Superior temporal gyrus (tissue), 1 donor: ENCODE data around the gene MRC2.

Experiments
- DNase-seq: peaks from one replicate; pipeline ENCODE4 v3.0.0-alpha.2; 2016; ENCODE audit errors: extremely low spot score

The MRC2 gene

DNA sequence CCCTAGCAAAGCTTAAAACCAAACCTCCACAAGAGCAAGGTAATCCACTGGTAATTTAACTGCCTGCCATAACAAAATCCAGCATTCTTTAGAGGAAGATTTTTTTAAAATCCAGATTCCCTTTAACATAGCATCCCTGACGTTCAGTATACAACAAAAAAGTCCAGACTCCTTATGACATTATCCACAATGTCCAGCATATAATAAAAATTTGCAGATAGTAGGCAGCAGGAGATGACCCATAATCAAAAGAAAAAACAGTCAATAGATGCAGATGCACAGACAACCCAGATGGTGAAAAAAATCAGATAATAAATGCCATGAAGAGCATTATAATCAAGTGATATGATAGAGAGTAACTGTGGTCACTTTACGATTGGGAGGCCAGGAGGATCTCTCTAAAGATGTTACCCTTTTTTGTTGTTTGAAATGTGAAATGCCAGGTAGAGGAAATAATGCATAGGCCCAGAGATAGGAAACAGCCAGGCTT, 33.2 kb downstream of the MRC2 start:
- DNase-seq: no peak

DNA sequence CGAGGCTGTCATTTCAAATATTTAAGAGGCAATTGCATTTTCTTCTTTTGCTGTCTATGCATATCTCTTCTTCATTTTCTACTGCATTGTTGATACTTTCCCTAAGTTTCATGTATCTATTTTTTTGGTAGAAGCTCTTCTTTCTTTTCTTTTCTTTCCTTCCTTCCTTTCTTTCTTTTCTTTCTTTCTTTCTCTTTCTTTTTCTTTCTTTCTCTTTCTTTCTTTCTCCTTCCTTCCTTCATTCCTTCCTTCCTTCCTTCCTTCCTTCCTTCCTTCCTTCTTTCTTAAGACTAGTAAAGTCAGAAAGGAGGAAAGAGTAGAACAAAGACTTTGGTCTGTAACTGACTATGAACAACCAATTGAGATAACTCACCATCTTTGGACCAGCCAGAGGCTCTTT, 33.9 kb downstream of the MRC2 start:
- no peak for DNase-seq

DNA sequence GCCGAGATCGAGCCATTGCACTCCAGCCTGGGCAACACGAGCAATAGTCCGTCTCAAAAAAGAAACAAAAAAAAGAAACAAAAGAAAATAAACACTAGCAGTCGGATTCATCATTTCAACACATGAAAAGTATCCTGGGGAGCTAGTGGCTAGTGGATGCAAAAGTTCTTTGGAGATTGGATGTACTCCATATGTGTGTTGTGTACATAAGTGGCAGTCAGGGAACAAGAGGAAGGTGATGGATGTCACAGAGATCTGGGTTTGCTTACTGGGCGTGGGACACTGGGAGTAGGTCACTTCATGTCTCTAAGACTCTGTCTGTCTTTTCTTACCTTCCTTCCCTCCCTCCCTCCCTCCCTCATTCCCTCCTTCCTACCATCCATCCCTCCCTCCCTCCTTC, 35.4 kb downstream of the MRC2 start:
- no peak for DNase-seq

DNA sequence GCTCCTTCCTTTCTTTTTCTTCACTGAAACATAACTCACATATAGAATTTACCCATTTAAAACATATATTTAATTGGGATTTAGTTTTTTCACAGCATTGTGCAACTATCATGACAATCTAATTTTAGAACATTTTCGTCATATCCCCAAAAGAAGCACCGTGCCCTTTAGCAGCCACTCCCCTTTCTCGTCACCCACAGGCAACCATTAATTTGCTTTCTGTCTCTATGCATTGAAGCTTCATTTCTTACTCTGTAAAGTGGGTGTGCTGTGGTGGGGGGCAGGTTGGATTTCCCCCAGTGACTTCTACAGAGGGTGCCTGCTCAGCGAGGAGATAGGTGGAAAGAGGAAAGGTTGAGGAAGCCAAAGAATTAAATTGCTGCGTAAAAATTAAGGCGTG, 35.8 kb downstream of the MRC2 start:
- no peak for DNase-seq

DNA sequence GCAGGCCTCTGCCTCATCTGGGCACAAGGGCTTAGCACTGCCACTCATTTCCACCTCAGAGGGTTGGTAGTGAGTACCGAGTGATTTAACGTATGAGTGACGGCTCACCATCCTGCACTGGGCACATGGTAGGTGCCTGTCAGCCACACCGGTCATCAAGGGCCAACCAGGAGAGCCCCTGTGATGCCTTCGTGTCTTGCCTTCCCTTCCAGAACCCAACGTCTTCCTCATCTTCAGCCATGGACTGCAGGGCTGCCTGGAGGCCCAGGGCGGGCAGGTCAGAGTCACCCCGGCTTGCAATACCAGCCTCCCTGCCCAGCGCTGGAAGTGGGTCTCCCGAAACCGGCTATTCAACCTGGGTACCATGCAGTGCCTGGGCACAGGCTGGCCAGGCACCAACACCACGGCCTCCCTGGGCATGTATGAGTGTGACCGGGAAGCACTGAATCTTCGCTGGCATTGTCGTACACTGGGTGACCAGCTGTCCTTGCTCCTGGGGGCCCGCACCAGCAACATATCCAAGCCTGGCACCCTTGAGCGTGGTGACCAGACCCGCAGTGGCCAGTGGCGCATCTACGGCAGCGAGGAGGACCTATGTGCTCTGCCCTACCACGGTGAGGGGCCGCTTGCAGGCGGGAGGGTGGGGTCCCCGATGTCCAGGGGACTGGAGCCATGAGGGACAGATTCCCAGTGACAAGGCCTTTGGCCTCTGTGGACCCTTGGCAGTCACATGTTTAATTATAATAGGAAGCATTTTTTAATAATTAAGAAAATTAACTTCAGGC, 37.1 kb downstream of the MRC2 start:
- no peak for DNase-seq

DNA sequence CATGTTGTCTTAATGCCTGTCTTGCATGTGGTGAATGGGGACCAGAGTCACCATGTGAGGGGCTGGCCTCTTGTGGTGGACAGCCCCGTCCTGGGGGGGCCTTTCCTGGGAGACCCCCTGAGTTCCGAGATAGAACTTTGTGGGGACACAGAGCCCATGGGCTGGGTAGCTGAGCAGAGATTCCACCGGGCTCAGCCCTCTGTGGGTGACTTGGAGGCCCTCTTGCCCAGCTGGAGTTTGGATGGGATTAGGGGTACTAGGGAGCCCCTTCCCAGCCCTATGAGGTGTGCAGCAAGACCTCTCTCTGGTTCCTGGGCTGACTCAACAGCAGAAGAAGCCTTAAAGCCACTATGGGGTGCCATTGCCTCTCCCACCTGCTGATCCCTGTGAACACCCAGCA, 38.1 kb downstream of the MRC2 start:
- DNase-seq: no peak

DNA sequence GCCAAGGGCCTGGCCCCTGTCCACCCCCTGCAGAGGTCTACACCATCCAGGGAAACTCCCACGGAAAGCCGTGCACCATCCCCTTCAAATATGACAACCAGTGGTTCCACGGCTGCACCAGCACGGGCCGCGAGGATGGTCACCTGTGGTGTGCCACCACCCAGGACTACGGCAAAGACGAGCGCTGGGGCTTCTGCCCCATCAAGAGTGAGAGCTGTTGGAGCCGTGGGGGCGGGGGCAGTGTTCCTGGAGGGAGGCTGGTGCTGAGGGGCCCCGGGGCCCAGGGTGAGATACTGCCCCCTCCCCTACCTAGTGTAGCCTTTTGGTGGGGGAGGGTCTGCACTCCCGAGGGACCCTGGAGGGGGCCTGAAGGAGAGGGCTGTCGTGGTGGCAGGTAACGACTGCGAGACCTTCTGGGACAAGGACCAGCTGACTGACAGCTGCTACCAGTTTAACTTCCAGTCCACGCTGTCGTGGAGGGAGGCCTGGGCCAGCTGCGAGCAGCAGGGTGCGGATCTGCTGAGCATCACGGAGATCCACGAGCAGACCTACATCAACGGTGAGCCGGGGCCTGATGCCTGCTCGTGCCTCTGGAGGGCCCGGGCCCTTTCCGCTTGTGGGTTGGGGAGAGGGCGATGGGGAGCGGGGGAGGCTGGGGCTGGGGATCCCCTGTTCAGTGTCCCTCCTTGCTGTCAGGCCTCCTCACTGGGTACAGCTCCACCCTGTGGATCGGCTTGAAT, 38.8 kb downstream of the MRC2 start:
- no peak for DNase-seq

DNA sequence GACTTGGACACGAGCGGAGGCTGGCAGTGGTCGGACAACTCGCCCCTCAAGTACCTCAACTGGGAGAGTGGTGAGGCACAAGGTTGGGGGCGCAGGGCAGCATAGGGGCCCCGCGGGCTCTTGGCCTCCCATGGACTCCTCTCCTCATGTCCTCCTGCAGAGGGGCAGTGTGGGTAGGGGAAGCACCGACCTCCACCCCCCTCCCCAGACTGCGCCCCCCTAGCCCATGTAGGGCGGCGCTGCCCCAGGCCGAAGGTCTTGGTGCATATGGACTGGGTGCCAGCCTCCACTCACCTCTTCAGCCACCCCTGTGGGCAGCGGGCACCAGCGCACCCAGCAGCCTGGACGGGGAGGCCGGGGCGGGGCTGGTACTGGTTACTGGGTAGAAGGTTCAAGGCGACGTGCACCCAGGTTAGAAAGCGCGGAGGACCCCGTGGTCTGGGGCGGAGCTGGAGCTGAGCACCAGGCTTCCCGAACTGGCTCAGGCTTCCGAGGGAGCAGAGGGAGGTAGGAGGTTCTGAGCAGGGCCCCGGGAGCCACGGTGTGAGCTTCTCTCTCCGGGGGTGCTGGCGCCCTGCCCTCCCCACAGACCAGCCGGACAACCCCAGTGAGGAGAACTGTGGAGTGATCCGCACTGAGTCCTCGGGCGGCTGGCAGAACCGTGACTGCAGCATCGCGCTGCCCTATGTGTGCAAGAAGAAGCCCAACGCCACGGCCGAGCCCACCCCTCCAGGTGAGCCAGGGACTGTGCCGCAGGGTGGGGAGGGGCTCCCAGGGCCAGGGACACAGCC, 39.5 kb downstream of the MRC2 start:
- no peak for DNase-seq

DNA sequence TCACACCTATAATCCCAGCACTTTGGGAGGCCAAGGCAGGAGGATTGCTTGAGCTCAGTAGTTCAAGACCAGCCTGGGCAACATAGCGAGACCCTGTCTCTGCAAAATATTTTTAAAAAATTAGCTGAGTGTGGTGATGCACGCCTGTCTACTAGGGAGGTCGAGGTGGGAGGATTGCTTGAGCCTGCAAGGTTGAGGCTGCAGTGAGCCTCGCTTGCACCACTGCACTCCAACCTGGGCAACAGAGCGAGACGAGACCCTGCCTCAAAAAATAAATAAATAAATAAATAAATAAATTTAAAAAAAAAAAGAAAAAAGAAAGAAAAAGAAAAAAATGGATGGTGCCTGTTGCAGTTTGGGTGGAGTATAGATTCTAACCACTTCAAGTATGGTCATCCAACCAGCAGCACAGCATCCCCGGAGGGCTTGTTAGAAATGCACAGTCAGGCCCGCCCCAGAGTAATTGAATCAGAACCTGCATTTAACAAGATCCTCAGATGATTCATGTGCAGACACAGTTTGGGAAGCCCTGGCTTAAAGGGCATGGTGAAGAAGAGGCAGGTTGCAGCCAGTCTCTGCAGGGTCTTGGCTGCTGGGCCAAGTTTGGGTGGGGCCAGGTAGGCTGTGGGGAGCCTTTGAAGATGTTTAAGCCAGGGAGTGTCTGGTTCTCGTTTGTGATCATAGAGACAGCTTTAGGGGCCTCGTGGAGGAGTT, 40.8 kb downstream of the MRC2 start:
- DNase-seq: no peak

DNA sequence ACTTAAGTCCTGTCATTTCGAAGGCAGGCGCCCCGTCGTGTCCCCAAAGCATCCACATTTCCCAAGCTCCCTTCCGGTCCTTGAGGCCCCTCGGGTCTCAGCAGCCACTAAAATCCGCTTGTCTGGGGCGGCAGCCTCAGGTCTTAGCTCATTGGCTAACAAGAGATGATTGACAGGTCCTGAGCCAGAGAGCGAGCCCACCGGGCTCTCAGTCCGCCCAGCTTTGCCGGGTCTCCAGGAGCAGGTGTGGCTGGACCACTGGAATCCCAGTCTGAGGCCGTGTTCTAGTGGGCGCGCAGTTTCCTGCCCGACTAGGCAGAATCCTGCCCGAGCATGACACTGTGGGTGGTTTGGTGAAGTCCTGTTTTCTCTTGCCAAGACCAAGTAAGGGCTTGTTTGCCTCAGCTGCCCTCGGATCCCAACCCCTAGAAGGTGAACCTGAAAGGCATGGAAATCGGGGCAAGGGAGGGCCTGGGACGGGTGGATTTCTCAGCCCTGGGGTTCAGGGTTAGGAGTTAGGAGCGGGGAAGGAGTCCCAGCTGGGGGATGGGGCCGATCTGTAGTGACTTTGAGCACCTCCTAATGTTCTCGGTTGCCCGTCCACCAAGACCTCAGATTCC, 42.8 kb downstream of the MRC2 start:
- DNase-seq: no peak

DNA sequence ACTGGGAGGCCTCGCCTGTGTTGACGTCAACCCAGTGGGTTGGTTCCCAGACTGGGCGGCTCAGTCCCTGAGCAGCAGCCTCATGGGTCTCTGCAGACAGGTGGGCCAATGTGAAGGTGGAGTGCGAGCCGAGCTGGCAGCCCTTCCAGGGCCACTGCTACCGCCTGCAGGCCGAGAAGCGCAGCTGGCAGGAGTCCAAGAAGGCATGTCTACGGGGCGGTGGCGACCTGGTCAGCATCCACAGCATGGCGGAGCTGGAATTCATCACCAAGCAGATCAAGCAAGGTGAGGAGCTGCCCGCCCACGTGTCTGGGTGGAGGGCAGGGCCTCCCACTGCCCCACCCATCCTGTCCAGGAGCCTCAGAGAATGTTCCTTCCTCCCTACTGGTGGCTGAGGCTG, 44.1 kb downstream of the MRC2 start:
- no peak for DNase-seq

DNA sequence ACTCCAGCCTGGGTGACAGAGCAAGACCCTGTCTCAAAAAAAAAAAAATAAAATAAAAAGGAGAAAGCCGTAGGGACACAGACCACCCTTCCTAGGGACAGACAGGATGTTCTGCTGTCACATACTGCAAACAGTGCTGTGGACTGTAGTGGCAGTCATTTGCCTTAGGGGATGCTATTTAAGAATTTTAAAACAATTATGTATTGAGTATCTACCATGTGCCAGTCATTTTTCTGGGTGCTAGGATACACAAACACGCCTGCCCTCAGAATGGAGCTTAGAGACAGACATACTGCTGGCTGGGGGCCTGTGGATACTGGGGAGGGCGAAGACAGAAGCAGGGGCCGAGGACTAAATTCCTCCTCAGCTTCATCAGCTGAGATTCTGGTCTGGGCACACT, 45.5 kb downstream of the MRC2 start:
- DNase-seq: no peak

DNA sequence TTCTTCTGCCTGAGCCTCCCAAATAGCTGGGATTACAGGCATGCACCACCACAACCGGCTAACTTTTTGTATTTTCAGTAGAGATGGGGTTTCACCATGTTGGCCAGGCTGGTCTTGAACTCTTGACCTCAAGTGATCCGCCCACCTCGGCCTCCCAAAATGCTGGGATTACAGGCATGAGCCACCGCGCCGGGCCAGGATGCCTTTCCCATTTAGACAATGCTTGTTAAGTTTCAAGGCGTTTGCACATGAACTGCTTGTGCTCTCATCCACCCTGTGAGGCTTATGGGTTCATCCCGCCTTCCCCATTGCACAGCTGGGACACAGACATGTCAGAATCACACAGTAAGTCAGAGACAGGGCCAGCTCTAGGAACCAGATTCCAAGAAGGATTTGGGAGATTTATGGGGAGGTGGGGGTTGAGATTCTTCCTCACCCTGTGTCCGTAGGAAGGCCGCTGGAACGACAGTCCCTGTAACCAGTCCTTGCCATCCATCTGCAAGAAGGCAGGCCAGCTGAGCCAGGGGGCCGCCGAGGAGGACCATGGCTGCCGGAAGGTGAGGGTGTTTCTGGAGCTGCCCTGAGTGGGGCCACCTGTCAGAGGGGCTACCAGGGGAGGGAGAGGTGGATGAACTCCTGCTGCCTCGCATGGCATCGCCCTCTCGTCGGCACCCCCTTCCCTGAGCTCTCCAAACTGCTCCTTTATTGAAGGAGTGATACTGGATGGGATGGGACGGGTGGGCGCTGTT, 46.3 kb downstream of the MRC2 start:
- no peak for DNase-seq

DNA sequence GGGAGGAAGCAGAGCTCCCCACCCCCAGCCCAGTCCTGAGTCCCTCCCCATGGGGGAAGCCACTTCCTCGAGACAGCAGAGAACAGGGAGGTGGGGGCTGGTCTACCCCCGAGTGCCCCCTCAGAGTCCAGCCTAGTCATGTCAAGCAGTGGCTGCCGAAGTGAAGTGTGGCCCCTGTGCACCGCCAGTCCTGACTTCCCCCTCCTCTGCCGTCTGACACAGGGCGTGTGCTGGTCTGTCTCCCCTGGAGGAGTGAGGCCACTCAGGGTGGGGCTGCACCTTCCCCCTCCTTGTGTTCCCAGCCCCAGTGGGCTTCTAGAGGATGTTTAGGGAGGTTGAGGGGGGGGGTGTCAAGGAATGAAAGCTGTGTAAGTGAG, 46.9 kb downstream of the MRC2 start:
- no peak for DNase-seq

DNA sequence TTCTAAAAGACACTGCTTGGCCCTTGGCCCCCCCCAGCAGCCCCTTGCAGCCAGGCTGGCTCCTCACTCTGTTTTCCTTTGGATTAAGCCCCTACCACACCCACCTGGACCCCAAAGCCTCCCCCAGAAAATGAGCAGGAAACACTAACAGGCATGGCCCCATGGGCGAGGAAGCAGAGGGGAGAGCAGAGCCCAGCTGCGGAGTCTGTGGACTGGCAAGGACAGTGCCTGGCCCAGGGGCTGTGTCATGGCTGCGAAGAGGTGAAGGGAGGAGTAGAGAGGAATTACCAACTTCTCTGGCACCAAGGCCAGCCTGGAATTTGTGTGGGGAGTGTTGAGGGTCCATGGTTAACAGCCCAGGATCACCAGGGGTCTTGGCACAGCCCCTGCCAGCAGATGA, 47.4 kb downstream of the MRC2 start:
- DNase-seq: no peak

DNA sequence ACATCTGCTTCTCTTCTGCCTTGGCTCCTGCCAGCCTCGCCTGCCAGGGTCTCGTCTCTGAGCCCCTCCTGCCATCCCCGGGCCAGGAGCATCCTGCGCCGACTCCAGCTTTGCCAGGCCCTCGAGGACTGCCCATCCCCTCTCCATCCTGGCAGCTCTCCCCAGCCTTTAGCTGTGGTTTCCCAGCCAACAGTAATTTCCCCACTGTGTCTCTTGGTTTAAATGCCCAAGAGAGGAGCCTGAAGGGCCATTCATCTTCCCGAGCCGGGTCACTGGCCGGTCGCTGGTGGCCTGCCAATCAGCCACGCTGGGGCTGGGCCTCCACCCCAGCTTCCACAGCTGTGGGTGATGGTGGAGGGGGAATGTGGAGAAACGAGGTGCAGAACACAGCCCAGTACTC, 47.8 kb downstream of the MRC2 start:
- DNase-seq: peak; percentile 62

DNA sequence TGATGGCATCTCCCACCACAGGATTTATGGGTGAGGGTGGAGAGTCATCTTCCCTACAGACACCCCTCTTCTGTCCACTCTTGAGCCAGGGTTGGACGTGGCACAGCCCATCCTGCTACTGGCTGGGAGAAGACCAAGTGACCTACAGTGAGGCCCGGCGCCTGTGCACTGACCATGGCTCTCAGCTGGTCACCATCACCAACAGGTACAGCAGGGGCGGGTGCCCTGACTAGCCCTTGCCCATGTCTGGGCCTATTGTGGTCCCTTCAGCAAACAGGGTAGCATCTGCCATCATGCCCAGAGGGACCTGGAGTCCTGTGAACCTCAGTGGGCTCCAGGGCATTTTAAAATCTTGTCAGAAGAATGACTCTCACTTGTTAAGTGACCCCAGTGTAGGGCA, 48.2 kb downstream of the MRC2 start:
- no peak for DNase-seq

DNA sequence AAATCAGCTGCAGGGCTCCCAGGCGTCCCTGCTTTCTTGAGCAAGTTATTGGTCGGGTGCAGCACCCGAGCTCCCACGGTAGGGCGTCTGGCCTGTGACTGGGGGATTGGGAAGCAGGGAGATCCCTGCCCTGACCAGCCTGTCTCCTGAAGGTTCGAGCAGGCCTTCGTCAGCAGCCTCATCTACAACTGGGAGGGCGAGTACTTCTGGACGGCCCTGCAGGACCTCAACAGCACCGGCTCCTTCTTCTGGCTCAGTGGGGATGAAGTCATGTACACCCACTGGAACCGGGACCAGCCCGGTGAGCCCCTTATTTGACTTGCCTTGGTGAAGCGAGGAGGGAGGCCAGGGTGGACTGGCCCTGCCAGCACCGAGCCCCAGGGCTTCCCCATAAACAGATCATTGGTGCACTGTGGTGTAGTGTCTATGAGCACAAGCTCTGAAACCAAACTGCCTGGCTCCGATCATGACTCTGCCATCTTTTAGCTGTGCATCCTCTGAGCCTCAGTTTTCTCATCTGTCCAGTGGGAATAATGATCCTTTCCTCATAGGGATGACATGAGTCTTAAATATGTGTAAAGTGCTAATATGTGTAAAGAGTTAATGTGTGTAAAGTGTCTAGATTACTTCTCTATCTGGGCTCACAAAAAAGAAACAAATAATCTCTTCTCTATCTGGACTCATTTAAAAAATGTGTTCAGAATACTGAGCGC, 48.9 kb downstream of the MRC2 start:
- DNase-seq: no peak

DNA sequence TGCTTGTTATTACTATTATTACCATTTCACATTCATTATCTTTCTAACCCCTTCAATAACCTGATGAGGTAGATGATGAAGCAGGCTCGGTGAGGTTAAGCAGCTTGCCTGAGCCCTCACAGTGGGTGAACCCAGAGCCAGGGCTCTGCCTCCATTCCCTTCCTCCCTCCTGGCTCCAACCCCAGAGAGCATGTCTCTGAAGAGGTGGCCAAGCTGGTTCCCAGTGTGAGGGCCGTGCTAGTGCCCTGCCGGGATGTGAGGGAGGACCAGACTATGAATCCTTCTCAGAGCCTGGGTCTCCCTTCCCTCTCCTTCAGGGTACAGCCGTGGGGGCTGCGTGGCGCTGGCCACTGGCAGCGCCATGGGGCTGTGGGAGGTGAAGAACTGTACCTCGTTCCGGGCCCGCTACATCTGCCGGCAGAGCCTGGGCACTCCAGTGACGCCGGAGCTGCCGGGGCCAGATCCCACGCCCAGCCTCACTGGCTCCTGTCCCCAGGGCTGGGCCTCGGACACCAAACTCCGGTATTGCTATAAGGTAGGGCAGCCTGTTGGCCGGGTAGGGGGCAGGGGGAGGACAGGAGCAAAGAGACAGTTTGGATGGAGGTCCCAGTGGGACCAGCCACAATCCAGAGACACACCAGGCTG, 49.6 kb downstream of the MRC2 start:
- DNase-seq: no peak
